ENCODE measurements around the gene SFTPA2. TPM values are rescaled to one million over a fixed set of nuclear protein-coding genes. Genes with fewer than 3 reads are reported as not detected.
"Not testable (repeated sequence)": the region's sequence is repeated elsewhere in the genome, so short reads cannot be mapped to it uniquely, and the experiment has no call there.

The SFTPA2 gene
- total RNA-seq, 6 experiments from 2014 or later: 0.12 to 0.95 (median 0.42) TPM; not detected in 3

GRCh38 chr10:79582096-79582495 lies 21.9 kb upstream of the SFTPA2 start:
- DNase-seq (no peak), ATAC-seq (no peak)
- TF ChIP-seq CTCF (IDR thresholded peaks at IDR 0.05): no peak
- no peak for TF ChIP-seq POLR2A (IDR thresholded peaks at IDR 0.05)
- Histone ChIP-seq H3K9me3 (no peaks in the 10 kb centered on the region), H3K4me1 (no peaks in the 10 kb centered on the region), H3K27ac (no peak overlapping the region), H3K27me3 (no peaks in the 10 kb centered on the region), H3K4me3 (no peak overlapping the region), H3K36me3 (no peaks in the 10 kb centered on the region)
- WGBS (ENCODE audit: insufficient coverage, low coverage, low lambda C conversion rate, missing lambda C conversion rate): 40% methylated on average over 1 of the region's 6 CpGs
- intact Hi-C loops (cut with DNase I): no loop called here

GRCh38 chr10:79581044-79581443 lies 20.8 kb upstream of the SFTPA2 start:
- Histone ChIP-seq H3K9me3 (no peaks in the 10 kb centered on the region), H3K4me1 (no peaks in the 10 kb centered on the region), H3K27me3 (no peaks in the 10 kb centered on the region), H3K27ac (no peak overlapping the region), H3K4me3 (no peak overlapping the region), H3K36me3 (no peaks in the 10 kb centered on the region)
- DNase-seq (no peak), ATAC-seq (no peak)
- intact Hi-C loops (cut with DNase I): no loop called here
- TF ChIP-seq CTCF (IDR thresholded peaks at IDR 0.05) (no peak), POLR2A (IDR thresholded peaks at IDR 0.05) (no peak)

GRCh38 chr10:79579361-79579760 lies 19.2 kb upstream of the SFTPA2 start:
- Histone ChIP-seq H3K4me1 (no peaks in the 10 kb centered on the region), H3K9me3 (no peaks in the 10 kb centered on the region), H3K36me3 (no peaks in the 10 kb centered on the region), H3K27me3 (no peaks in the 10 kb centered on the region), H3K4me3 (no peak overlapping the region), H3K27ac (no peak overlapping the region)
- ATAC-seq: no peak
- WGBS (ENCODE audit: insufficient coverage, low coverage, low lambda C conversion rate, missing lambda C conversion rate): 92% methylated on average over 2 of the region's 2 CpGs
- TF ChIP-seq CTCF (IDR thresholded peaks at IDR 0.05) (no peak), POLR2A (IDR thresholded peaks at IDR 0.05) (no peak)
- intact Hi-C loops (cut with DNase I): no loop called here
- DNase-seq: no peak

GRCh38 chr10:79570624-79571023 lies 10.4 kb upstream of the SFTPA2 start:
- intact Hi-C loops (cut with DNase I): not testable (repeated sequence)
- 25% methylated on average over 1 of the region's 6 CpGs for WGBS (ENCODE audit: insufficient coverage, low coverage, low lambda C conversion rate, missing lambda C conversion rate)

GRCh38 chr10:79563426-79563825 lies 3.2 kb upstream of the SFTPA2 start:
- Histone ChIP-seq H3K9me3 (no peaks in the 10 kb centered on the region), H3K4me3 (no peak overlapping the region), H3K36me3 (no peaks in the 10 kb centered on the region), H3K27me3 (no peaks in the 10 kb centered on the region), H3K4me1 (peaks cover 0 to 8% (median 3%) of the 10 kb centered on the region in 4 donors), H3K27ac (no peak overlapping the region)
- ATAC-seq (no peak), DNase-seq (no peak)
- intact Hi-C loops (cut with DNase I): no loop called here
- TF ChIP-seq CTCF (IDR thresholded peaks at IDR 0.05): no peak
- TF ChIP-seq POLR2A (IDR thresholded peaks at IDR 0.05): no peak
- WGBS (ENCODE audit: insufficient coverage, low coverage, low lambda C conversion rate, missing lambda C conversion rate): 44% methylated on average over 4 of the region's 4 CpGs

More at GRCh38 chr10:79570624-79571023, 10.4 kb upstream of the SFTPA2 start:
- not testable (repeated sequence) for ATAC-seq, DNase-seq, H3K27ac ChIP-seq, H3K36me3 ChIP-seq, H3K27me3 ChIP-seq, H3K4me3 ChIP-seq, H3K9me3 ChIP-seq, H3K4me1 ChIP-seq
